SKM-1 treated with dmso at 0.1 percent for 144 hours (cell line): ENCODE measurements around the gene TAOK3.
A peak's percentile ranks its signal among the peaks of the same experiment; 100 is the strongest.
"Not testable (repeated sequence)": the region's sequence is repeated elsewhere in the genome, so short reads cannot be mapped to it uniquely, and the experiment has no call there.

Experiments
- DNase-seq: peaks from one replicate; lab custom pipeline; 2025; ENCODE audit not compliant: unreplicated experiment; lab: John Stamatoyannopoulos, UW

Gene TAOK3

GRCh38 chr12:118372541-118373495 is at the start of gene TAOK3:
TAOK3 (minus strand) TSS chr12:118372907; CDS start chr12:118255567, 117,340 bp downstream.
- DNase-seq = peak; percentile 89

- no peak for DNase-seq
These were observed 48.0 kb upstream of the TAOK3 start for GRCh38 chr12:118420673-118421072.

GRCh38 chr12:118418385-118419057 is 45.8 kb upstream of the TAOK3 start:
- no peak for DNase-seq

- DNase-seq = no peak
These were observed 45.2 kb upstream of the TAOK3 start for GRCh38 chr12:118417942-118418341.

- DNase-seq = no peak
These were observed 37.1 kb upstream of the TAOK3 start for GRCh38 chr12:118409834-118410233.

- not testable (repeated sequence) for DNase-seq
These were observed 35.5 kb upstream of the TAOK3 start for GRCh38 chr12:118408241-118408640.

- no peak for DNase-seq
These were observed 32.3 kb upstream of the TAOK3 start for GRCh38 chr12:118404876-118405521.

GRCh38 chr12:118402251-118402650 is 29.5 kb upstream of the TAOK3 start:
- DNase-seq = no peak

GRCh38 chr12:118398940-118399339 is 26.2 kb upstream of the TAOK3 start:
- DNase-seq = peak; percentile 39

- no peak for DNase-seq
These were observed 25.8 kb upstream of the TAOK3 start for GRCh38 chr12:118398524-118398923.

GRCh38 chr12:118397708-118398440 is 25.2 kb upstream of the TAOK3 start:
- DNase-seq = no peak

GRCh38 chr12:118391836-118392235 is 19.1 kb upstream of the TAOK3 start:
- DNase-seq = no peak

- DNase-seq = no peak
These were observed 18.7 kb upstream of the TAOK3 start for GRCh38 chr12:118391424-118391823.

- peak; percentile 21 for DNase-seq
These were observed 5.3 kb upstream of the TAOK3 start for GRCh38 chr12:118377884-118378470.

- DNase-seq = no peak
These were observed 4.5 kb upstream of the TAOK3 start for GRCh38 chr12:118377021-118377883.

GRCh38 chr12:118376089-118377020 is 3.6 kb upstream of the TAOK3 start, which contains the start of gene SUDS3:
SUDS3 (plus strand) TSS chr12:118376555; CDS start chr12:118376692, 137 bp downstream.
- DNase-seq = peak; percentile 44

- no peak for DNase-seq
These were observed 2.6 kb upstream of the TAOK3 start for GRCh38 chr12:118375348-118375747.

GRCh38 chr12:118374909-118375308 is 2.2 kb upstream of the TAOK3 start:
- DNase-seq = no peak
